B cell (primary cell): ENCODE measurements around the gene KIF13A. TPM values are rescaled to one million over a fixed set of nuclear protein-coding genes. Genes with fewer than 3 reads are reported as not detected.

ENCODE experiments used
- ATAC-seq: fragments of 200-7000 bp; cut with Tn5 transposase; one replicate; pipeline ENCODE4 v1.10.0; 2021; ENCODE audit warnings: low read depth, mild to moderate bottlenecking, moderate number of reproducible peaks, moderate library complexity
- CTCF ChIA-PET: fragments of 350-600 bp; sonication (Branson Sonifier 250); formaldehyde crosslinking; loops from one replicate; lab custom pipeline; 2021; ENCODE audit warnings: antibody characterized with exemption, inconsistent platforms; lab: Charles Lee
- POLR2A ChIA-PET: fragments of 350-600 bp; sonication (Branson Sonifier 250); formaldehyde crosslinking; loops from one replicate; lab custom pipeline; 2021; ENCODE audit warnings: antibody characterized with exemption; lab: Charles Lee
- DNase-seq: peaks from one replicate; pipeline ENCODE4 v3.0.0; 2013
- H2AFZ ChIP-seq: 2 replicates; pipeline ENCODE4 v1.6.1; 2012; ENCODE audit warnings: mild to moderate bottlenecking, low read depth, low read length; ENCODE audit not compliant: insufficient read depth, poor library complexity, severe bottlenecking
- H3K27ac ChIP-seq, 2 donors: 1 replicate in 1 of 2; 2 replicates in 1 of 2; pipeline ENCODE4 v1.5.1; 2012 to 2013; ENCODE audit warnings: low read length in 2 of 2, mild to moderate bottlenecking in 2 of 2, moderate library complexity in 1 of 2
- H3K27me3 ChIP-seq, 4 experiments: fragments of 200-600 bp in 1 of 4; sonication (generic) in 1 of 4; replicated peaks in 1 of 4; 1 replicate in 2 of 4; 2 replicates in 2 of 4; pipeline versions ENCODE4 v1.6.1 to v1.7.0; 2013 to 2016; ENCODE audit warnings: low read length in 3 of 4, mild to moderate bottlenecking in 2 of 4, mixed read lengths in 1 of 4, moderate library complexity in 1 of 4; ENCODE audit not compliant: insufficient read depth in 4 of 4, control insufficient read depth in 3 of 4; ENCODE audit errors: control extremely low read depth in 1 of 4
- H3K36me3 ChIP-seq, 2 experiments: replicated peaks in 1 of 2; 1 replicate in 1 of 2; 2 replicates in 1 of 2; pipeline versions ENCODE4 v1.6.1 to v1.7.1; 2013; ENCODE audit warnings: low read length in 1 of 2; ENCODE audit not compliant: insufficient read depth in 2 of 2, control insufficient read depth in 1 of 2; ENCODE audit errors: control extremely low read depth in 1 of 2, extremely low read depth in 1 of 2
- H3K4me1 ChIP-seq, 2 donors: fragments of 200-600 bp in 1 of 2; sonication (generic) in 1 of 2; 1 replicate in 1 of 2; 2 replicates in 1 of 2; pipeline versions ENCODE4 v1.5.1 to v1.6.1; 2013 to 2017; ENCODE audit warnings: low read length in 2 of 2; ENCODE audit not compliant: control insufficient read depth in 2 of 2, insufficient read depth in 2 of 2
- H3K4me2 ChIP-seq: replicated peaks from 2 replicates; pipeline ENCODE3; 2012; ENCODE audit warnings: mild to moderate bottlenecking, low read depth, low read length; ENCODE audit not compliant: poor library complexity, severe bottlenecking
- H3K4me3 ChIP-seq, 5 experiments: fragments of 200-600 bp in 1 of 5; sonication (generic) in 1 of 5; 1 replicate in 3 of 5; 2 replicates in 2 of 5; pipeline versions ENCODE4 v1.5.1 to v1.7.0; 2011 to 2016; ENCODE audit warnings: low read length in 4 of 5, mild to moderate bottlenecking in 4 of 5, low read depth in 2 of 5, control low read depth in 1 of 5, moderate library complexity in 1 of 5; ENCODE audit not compliant: insufficient read depth in 1 of 5; ENCODE audit errors: control extremely low read depth in 1 of 5, extremely low read depth in 1 of 5
- H3K79me2 ChIP-seq: fragments of 200-600 bp; sonication (generic); one replicate; pipeline ENCODE4 v1.6.0; 2016; ENCODE audit warnings: low read length; ENCODE audit not compliant: control insufficient read depth, insufficient read depth
- H3K9ac ChIP-seq: fragments of 200-600 bp; sonication (generic); 2 replicates; pipeline ENCODE4 v1.6.1; 2017; ENCODE audit warnings: mild to moderate bottlenecking, low read length, moderate library complexity
- H3K9me3 ChIP-seq, 3 donors: one replicate each; pipeline versions ENCODE4 v1.6.1 to v1.7.1; 2013; ENCODE audit warnings: low read length in 2 of 3; ENCODE audit not compliant: control insufficient read depth in 2 of 3, insufficient read depth in 1 of 3; ENCODE audit errors: control extremely low read depth in 1 of 3
- H4K20me1 ChIP-seq: 2 replicates; pipeline ENCODE4 v1.6.0; 2012; ENCODE audit warnings: mild to moderate bottlenecking, low read length; ENCODE audit not compliant: insufficient read depth, control insufficient read depth, poor library complexity, severe bottlenecking
- H3K27ac Mint-ChIP-seq: one replicate; pipeline ENCODE4 v1.8.0; 2021; ENCODE audit warnings: mixed read lengths
- H3K27me3 Mint-ChIP-seq: one replicate; pipeline ENCODE4 v1.8.0; 2021; ENCODE audit warnings: mixed read lengths
- H3K4me1 Mint-ChIP-seq: one replicate; pipeline ENCODE4 v1.8.0; 2021; ENCODE audit warnings: mixed read lengths
- H3K4me3 Mint-ChIP-seq: one replicate; pipeline ENCODE4 v1.8.0; 2021; ENCODE audit warnings: mixed read lengths
- H3K9me3 Mint-ChIP-seq: one replicate; pipeline ENCODE4 v1.8.0; 2022; ENCODE audit warnings: mixed read lengths; ENCODE audit not compliant: insufficient read depth
- CTCF ChIP-seq: fragments of 200-600 bp; IDR thresholded peaks from one replicate; pipeline ENCODE4 v1.8.0; 2022; ENCODE audit warnings: antibody characterized with exemption, mild to moderate bottlenecking
- EZH2 ChIP-seq: IDR thresholded peaks from 2 replicates; pipeline ENCODE4 v1.6.1; 2012; ENCODE audit warnings: borderline replicate concordance, low read depth, mild to moderate bottlenecking, moderate library complexity, low read length; ENCODE audit not compliant: insufficient read depth, poor library complexity, severe bottlenecking
- whole genome bisulfite sequencing: methylation state at CpG from one replicate; pipeline ENCODE4 v1.1.5; 2013; ENCODE audit warnings: missing lambda C conversion rate; ENCODE audit not compliant: insufficient coverage; 5-methylcytosine and 5-hydroxymethylcytosine counted together
- intact Hi-C: fragments of 100-400 bp; cut with micrococcal nuclease; formaldehyde crosslinking; loops from one replicate; pipeline ENCODE4 v1.10.0; 2022
- polyA plus RNA-seq: library from polyadenylated mRNA; depleted of rRNA; stranded (reverse); fragments of >200 nt; gene quantifications from 2 replicates; pipeline ENCODE4 v1.2.3, GENCODE V29; 2012
- total RNA-seq, 2 donors: library from RNA; stranded (reverse); fragments of 120-200 nt in 1 of 2; gene quantifications; 1 replicate in 1 of 2; 2 replicates in 1 of 2; pipeline versions ENCODE4 v1.2.3 to v1.2.4, GENCODE V29; 2013 to 2022

Gene KIF13A
- total and polyA plus RNA-seq, 2 donors (not counting 1 experiment from before 2014, with no cell fraction given) = 2.1 to 23.4 TPM

GRCh38 chr6:17865243-17865642, 122.2 kb downstream of the KIF13A start:
- CTCF ChIA-PET = interaction anchor here (0.6 kb wide), 1 partner anchor 50 kb away, joined by 4 read pairs; no protein-coding TSS in a partner anchor
- intact Hi-C loops = no loop called here

More at GRCh38 chr6:17865243-17865642, 122.2 kb downstream of the KIF13A start:
- H3K9me3 Mint-ChIP-seq = no peaks in the 10 kb centered on the region
- no peak overlapping the region for H3K4me3 Mint-ChIP-seq
- Histone ChIP-seq H3K9ac (no peak overlapping the region), H3K4me2 (no peak overlapping the region), H3K79me2 (no peaks in the 10 kb centered on the region), H2AFZ (no peak overlapping the region), H3K27ac (no peak overlapping the region), H3K36me3 (no peaks in the 10 kb centered on the region), H3K4me3 (no peak overlapping the region), H3K4me1 (no peaks in the 10 kb centered on the region), H4K20me1 (no peaks in the 10 kb centered on the region), H3K27me3 (no peaks in the 10 kb centered on the region), H3K9me3 (no peaks in the 10 kb centered on the region)
- 100% methylated on average over 1 of the region's 2 CpGs for WGBS
- peaks cover 3% of the 10 kb centered on the region for H3K4me1 Mint-ChIP-seq
- no peak for DNase-seq
- no peaks in the 10 kb centered on the region for H3K27me3 Mint-ChIP-seq
- POLR2A ChIA-PET = no interaction called here
- H3K27ac Mint-ChIP-seq = no peak overlapping the region
- no peak for ATAC-seq
- TF ChIP-seq EZH2 = no peak
- no peak for TF ChIP-seq CTCF
